Measurements from ENCODE around the gene DUSP8. TPM values are rescaled to one million over a fixed set of nuclear protein-coding genes. Genes with fewer than 3 reads are reported as not detected.
"Not testable (repeated sequence)": the region's sequence is repeated elsewhere in the genome, so short reads cannot be mapped to it uniquely, and the experiment has no call there.

Gene DUSP8
- polyA plus RNA-seq, 1 experiment: 1.5 TPM

DNA sequence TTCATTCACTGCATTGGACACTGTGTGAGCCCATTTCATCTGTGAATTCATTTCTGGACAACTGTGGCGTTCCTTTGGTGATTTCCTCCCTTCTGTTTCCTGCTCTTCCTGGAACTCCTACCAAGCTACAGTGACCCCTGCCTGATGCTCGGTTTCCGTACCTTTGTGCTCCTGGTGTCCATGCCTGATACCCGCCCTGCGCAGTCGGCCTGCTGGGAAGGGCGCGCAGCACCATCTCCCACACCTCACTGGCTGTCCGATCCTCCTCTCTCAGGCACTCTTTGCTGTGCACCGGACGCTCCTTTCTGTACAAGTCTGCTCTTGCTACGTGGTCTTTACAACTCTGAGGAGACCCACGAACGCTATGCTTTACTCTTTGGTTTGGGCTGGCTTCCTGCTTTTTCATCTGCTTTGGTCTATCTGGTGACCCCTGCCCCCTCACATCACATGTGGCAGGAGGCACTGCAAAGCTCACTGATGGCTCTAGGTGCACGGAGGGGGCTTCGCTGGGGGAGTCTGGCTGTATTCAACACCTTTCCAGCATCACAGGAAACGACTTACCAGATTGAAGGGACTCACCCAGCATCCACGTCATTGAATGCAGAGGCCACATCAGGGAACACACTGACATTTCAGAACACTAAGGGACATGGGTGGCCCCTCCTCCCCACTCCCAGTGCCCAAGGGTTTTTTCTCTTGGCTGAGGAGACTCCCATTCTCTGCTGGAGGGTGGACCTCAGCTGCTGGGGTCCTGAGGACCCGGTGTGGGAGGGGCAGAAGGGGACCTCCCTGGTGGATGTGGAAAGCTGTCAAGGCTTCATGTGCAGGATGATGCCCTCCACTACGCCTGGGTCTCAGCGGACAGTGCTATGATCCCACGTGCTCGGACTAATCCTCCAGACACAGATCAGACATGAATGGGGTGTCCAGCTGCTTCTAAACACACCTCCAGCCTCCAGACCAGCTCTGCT is 58.5 kb downstream of the DUSP8 start:
- H3K27me3 ChIP-seq (ENCODE audit: control insufficient read depth, insufficient read depth, low read length): no peaks in the 10 kb centered on the region
- POLR2A ChIA-PET: no interaction called here
- no peak for DNase-seq (ENCODE audit: low read depth, low spot score)
- H3K4me3 ChIP-seq (ENCODE audit: low read depth, low read length): no peak overlapping the region
- H3K27ac ChIP-seq (ENCODE audit: low read depth, low read length): no peak overlapping the region
- TF ChIP-seq, protein P1, sequence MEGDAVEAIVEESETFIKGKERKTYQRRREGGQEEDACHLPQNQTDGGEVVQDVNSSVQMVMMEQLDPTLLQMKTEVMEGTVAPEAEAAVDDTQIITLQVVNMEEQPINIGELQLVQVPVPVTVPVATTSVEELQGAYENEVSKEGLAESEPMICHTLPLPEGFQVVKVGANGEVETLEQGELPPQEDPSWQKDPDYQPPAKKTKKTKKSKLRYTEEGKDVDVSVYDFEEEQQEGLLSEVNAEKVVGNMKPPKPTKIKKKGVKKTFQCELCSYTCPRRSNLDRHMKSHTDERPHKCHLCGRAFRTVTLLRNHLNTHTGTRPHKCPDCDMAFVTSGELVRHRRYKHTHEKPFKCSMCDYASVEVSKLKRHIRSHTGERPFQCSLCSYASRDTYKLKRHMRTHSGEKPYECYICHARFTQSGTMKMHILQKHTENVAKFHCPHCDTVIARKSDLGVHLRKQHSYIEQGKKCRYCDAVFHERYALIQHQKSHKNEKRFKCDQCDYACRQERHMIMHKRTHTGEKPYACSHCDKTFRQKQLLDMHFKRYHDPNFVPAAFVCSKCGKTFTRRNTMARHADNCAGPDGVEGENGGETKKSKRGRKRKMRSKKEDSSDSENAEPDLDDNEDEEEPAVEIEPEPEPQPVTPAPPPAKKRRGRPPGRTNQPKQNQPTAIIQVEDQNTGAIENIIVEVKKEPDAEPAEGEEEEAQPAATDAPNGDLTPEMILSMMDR (IDR thresholded peaks at IDR 0.05; ENCODE audit: low read depth, low read length): no peak
- no peaks in the 10 kb centered on the region; the same call in 1 of the 2 replicates for H3K9me3 ChIP-seq (ENCODE audit: control insufficient read depth, insufficient read depth, low read length)
- CTCF ChIA-PET: interaction anchor here (1.2 to 2.9 kb wide), 2 partner anchors 311 to 313 kb away, joined by 6 to 18 read pairs; no protein-coding TSS in a partner anchor

DNA sequence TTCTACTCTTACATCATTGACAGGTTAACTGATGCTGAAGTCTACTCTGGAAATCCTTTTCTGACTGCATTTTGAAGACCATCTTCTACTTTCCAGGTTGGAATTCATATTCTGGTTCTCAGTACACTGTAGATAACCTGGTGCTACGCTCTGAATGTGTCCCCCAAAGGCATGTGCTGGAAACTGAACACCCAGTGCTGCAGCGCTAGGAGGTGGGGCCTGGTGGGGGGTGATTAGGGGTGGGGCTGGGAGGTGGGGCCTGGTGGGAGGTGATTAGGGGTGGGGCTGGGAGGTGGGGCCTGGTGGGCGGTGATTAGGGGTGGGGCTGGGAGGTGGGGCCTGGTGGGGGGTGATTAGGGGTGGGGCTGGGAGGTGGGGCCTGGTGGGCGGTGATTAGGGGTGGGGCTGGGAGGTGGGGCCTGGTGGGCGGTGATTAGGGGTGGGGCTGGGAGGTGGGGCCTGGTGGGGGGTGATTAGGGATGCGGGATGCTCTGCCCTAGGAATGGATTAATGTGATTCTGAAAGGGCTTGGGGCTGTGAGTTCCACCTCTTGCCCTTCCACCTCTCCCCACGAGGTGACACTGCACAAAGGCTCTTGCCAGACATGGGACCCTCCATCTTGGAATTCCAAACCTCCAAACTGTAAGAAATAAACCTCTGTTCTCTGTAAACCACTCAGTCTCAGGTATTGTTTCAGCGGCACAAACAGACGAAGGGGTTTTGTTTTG is 59.4 kb downstream of the DUSP8 start:
- DNase-seq (ENCODE audit: low read depth, low spot score); H3K27ac ChIP-seq (ENCODE audit: low read depth, low read length); H3K27me3 ChIP-seq (ENCODE audit: control insufficient read depth, insufficient read depth, low read length); CTCF ChIA-PET; H3K9me3 ChIP-seq (ENCODE audit: control insufficient read depth, insufficient read depth, low read length); POLR2A ChIA-PET; H3K4me3 ChIP-seq (ENCODE audit: low read depth, low read length): not testable (repeated sequence)

DNA sequence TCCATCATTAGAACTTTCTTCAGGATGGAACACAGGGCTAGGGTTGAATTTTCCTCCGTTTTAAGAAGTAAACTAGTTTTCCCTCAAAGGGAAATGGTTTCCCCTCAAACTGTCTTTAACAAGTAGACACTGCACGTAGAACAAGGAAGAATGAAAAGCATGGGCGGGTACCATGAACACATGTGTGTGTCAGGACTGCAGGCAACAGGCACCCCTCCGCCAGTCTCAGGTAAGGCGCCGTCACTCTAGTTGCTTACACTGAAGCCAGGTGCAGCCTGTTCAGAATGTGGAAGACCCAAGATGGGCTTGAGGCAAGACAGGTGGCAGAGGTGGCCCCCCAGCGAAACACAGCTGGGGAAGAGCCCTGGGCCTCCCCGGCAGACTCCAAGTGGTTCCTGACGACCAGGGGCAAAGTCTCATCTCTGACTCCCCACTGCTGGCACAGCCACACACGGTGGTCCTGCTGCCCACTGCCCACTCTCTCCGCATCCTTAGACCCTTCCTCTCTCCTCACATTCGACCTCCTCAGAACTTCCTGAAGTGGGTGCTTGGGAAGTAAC is 60.1 kb downstream of the DUSP8 start:
- CTCF ChIA-PET: no interaction called here
- POLR2A ChIA-PET: no interaction called here
- no peak overlapping the region for H3K4me3 ChIP-seq (ENCODE audit: low read depth, low read length)

DNA sequence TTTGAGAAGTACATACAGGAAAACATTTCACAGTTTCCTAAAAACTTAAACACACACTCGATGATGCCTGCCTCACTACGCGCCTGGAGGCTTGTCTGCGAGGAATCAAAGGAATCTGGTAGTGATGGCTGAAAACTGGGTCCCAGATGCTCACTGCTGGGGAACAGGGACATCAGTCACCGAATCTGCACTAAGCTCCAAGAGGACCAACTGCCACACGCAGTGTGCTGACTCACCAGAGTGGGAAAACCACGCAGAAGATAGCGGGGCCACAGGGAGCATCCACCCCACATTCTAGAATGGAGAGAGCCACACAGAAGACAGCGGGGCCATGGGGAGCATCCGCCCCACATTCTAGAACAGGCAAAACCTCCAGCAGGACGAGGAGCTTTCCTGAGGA is 61.1 kb downstream of the DUSP8 start:
- Histone ChIP-seq H3K27me3 (ENCODE audit: control insufficient read depth, insufficient read depth, low read length) (no peaks in the 10 kb centered on the region), H3K27ac (ENCODE audit: low read depth, low read length) (no peak overlapping the region), H3K4me3 (ENCODE audit: low read depth, low read length) (no peak overlapping the region), H3K9me3 (ENCODE audit: control insufficient read depth, insufficient read depth, low read length) (no peaks in the 10 kb centered on the region; the same call in 1 of the 2 replicates)
- ChIA-PET POLR2A (no interaction called here), CTCF (no interaction called here)
- DNase-seq (ENCODE audit: low read depth, low spot score): no peak
- TF ChIP-seq, protein P1 (IDR thresholded peaks at IDR 0.05; ENCODE audit: low read depth, low read length): no peak

More for the DNA sequence above, 60.1 kb downstream of the DUSP8 start:
- H3K27me3 ChIP-seq (ENCODE audit: control insufficient read depth, insufficient read depth, low read length): no peaks in the 10 kb centered on the region
- DNase-seq (ENCODE audit: low read depth, low spot score): no peak
- no peak overlapping the region for H3K27ac ChIP-seq (ENCODE audit: low read depth, low read length)
- no peaks in the 10 kb centered on the region; the same call in 1 of the 2 replicates for H3K9me3 ChIP-seq (ENCODE audit: control insufficient read depth, insufficient read depth, low read length)
- TF ChIP-seq, protein P1 (IDR thresholded peaks at IDR 0.05; ENCODE audit: low read depth, low read length): no peak

DNA sequence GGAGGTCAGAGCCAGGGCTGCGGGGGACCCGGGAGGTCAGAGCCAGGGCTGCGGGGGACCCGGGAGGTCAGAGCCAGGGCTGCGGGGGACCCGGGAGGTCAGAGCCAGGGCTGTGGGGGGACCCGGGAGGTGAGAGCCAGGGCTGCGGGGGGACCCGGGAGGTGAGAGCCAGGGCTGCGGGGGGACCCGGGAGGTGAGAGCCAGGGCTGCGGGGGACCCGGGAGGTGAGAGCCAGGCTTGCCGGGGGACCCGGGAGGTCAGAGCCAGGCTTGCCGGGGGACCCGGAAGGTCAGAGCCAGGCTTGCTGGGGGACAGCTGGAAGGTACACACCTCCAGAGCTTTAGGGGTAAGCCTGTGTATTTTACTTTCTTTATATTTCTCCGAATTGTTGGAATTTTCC is 61.7 kb downstream of the DUSP8 start:
- H3K9me3 ChIP-seq (ENCODE audit: control insufficient read depth, insufficient read depth, low read length); H3K27me3 ChIP-seq (ENCODE audit: control insufficient read depth, insufficient read depth, low read length); H3K4me3 ChIP-seq (ENCODE audit: low read depth, low read length); POLR2A ChIA-PET; H3K27ac ChIP-seq (ENCODE audit: low read depth, low read length); CTCF ChIA-PET; DNase-seq (ENCODE audit: low read depth, low spot score): not testable (repeated sequence)
